NCI-H1417 (cell line): Measurements from ENCODE around the gene TEX2.
A peak's percentile ranks its signal among the peaks of the same experiment; 100 is the strongest.
"Not testable (repeated sequence)": the region's sequence is repeated elsewhere in the genome, so short reads cannot be mapped to it uniquely, and the experiment has no call there.

Experiments used
- DNase-seq, 3 experiments: peaks; one replicate each; lab custom pipeline; 2025; lab: John Stamatoyannopoulos, UW

TEX2 gene

DNA sequence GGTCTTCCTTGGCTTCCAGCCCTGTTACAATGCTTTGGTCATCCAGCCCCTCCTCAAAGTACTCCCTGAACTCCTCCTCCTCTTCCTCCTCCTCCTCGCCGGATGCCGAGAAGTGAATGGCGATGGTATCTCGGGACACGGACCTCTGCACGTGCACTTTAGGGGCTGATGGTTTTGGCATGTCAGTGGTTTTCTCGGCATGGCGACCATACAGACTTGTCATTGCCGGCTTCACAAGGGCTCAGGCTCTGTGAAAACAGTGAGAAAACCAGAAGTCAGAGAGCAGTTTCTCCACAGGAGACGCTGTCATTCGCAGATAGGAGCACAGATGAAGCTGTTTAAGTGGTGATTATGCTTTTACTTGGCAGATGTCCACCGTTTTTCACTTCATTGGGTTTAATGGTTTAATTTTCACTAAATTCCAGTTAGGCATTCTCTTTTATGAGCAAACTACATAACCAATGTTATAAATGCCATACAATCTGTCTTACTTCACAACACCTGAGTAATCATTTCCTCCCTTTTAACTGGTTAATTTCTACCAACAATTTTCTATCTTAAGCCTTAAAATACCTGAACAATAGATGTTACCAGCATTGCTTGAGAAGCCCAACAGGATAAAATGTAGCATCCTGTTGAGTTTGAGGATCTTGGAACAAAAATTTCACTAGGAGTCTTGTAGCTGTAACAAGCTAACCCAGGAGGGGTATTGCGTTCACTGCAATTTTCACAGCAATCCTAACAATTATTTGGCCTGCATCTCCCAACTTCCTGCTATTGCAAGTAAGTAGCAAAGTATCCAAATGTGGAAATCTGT is 48.9 kb downstream of the TEX2 start:
- peak in 2 of 3 experiments; percentile 11 to 73 for DNase-seq

- DNase-seq: no peak
Observed at GRCh38 chr17:64212122-64212521, 50.9 kb downstream of the TEX2 start.

DNA sequence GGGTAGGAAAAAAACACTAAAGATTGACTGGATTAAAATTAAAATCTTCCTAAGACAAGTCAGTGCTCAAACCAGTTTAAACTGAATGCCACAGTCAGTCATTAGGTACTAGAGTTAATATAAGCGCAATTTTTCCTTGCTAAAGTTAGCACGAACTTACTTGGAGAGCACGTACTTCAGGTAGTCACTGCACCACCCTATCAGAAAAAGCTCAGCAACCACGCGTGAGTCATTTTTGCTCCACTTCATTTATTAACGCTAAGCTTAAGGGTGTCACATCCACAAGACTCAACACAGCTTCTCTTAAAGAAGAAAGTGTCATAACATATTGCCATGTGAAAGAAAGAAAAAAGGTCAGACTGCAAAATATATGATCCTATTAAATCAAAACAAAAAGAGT is 53.1 kb downstream of the TEX2 start:
- DNase-seq: no peak

DNA sequence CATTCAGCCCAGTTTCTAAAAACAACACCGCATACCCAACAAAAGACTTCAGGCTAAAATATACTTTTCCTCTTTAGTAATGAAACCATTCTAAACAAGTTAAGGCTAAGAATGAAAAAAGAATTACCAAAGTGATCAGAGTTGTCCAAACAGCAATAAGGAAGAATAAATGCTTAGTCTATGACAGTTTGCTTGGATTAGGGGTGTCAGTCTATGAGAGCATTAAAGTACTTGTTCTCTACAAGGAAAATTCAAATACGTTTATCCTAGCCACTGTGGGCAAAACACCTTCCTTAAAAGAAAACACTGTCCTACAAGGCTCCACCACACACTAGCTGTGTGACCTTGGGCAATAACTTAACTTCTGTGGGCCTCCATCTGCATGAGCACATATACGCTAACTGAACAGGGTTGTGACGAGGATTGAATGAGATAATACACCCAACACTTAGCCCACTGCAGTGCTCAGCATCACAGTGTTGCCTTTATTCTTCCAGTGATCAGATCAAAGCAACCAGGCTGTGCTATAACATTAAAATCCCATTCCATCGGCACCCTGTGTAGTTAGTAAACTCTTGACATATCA is 53.6 kb downstream of the TEX2 start:
- no peak for DNase-seq

GRCh38 chr17:64208656-64209055 is 54.4 kb downstream of the TEX2 start:
- DNase-seq: not testable (repeated sequence)

DNA sequence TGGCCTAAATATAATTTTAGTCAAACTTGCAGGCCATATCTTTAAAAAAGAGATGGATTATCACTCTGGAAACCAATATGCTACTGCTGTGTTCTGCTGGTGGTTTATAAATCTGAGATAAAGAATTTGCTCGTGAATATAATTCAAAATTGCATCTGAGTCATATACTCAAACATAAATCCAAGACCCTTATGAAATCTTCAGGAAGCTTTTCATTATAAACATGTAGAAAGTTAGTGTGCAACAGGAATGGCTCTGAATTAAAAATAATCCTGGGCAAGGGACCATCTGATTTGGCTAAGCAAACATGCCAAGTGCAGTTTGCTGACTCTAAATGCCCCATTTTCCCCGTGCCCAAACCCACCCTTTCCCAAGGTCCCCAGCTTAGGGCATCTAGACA is 57.3 kb downstream of the TEX2 start:
- no peak for DNase-seq

- DNase-seq: no peak
Observed at GRCh38 chr17:64203630-64204029, 59.4 kb downstream of the TEX2 start.

- no peak for DNase-seq
Observed at GRCh38 chr17:64202683-64203344, 60.2 kb downstream of the TEX2 start.

DNA sequence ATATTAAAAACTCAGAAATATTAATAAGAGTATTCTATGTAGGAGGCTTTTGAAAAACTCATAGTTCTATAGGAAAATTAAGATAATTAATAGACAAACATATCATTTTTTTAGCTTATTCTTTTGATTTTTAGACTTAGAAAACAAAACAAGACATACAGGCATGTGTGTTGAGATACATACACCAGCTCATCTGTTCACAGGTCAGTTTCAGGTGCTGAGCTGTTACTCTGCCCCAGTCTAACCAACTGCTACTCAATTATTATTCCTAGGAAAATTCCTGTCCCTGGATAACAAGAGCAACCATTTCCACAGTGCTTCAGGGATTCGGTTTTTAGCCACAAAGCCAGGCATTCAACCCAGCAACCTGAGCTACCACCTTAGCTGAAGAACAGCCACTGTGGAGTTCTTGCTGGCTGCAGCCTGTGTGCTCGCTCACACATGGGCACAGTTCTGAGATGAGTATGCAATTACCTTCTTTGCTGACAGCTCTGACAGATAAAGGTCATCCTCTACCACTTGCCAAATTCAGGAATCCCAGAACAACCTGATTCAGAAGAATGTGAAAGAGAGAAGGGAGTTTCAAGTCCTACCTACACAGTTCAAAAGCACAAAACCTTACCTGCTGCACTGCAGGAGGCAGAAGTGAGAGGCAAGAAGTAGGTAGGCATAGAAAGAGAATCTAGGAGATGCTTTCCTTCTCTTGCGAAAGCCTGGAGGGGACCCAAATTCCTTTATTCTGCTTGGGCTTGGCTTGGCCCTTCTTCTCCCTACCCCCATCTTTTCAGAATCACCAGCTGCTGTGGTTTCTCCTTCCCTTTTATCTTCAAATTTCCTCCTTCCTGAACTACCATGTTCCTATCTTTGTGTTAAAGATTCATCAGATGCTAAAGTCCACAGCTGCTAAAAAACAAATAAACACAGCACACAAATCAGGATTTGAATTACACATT is 62.7 kb downstream of the TEX2 start:
- peak in 1 of 3 experiments; percentile 23 for DNase-seq

- no peak for DNase-seq
Observed at GRCh38 chr17:64198331-64199090, 64.5 kb downstream of the TEX2 start.

GRCh38 chr17:64196601-64197000 is 66.5 kb downstream of the TEX2 start:
- no peak for DNase-seq

- no peak for DNase-seq
Observed at GRCh38 chr17:64193561-64193960, 69.5 kb downstream of the TEX2 start.

DNA sequence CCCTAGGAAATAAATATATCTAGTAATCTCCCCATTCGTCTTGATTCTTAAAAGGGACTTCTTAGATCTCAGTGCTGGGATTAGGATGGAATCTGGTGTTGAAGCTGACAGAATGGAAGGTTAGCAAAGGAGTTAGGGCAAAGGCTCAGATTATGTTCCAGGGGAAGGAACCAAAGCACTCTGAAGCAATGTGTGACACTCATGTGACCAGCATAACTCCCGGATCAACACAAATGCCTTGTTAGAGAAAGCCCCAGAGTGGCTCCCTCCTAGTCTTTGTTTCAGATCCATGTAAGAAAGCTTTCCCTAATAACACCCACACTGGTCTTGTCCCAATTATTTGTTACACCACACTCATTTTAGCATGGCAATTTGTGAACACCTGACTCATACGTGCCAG is 70.5 kb downstream of the TEX2 start:
- no peak for DNase-seq

GRCh38 chr17:64190472-64190871 is 72.6 kb downstream of the TEX2 start:
- peak in 2 of 3 experiments; percentile 9 to 16 for DNase-seq

- DNase-seq: no peak
Observed at GRCh38 chr17:64188088-64188487, 75.0 kb downstream of the TEX2 start.

- DNase-seq: no peak
Observed at GRCh38 chr17:64187093-64187895, 75.8 kb downstream of the TEX2 start.

DNA sequence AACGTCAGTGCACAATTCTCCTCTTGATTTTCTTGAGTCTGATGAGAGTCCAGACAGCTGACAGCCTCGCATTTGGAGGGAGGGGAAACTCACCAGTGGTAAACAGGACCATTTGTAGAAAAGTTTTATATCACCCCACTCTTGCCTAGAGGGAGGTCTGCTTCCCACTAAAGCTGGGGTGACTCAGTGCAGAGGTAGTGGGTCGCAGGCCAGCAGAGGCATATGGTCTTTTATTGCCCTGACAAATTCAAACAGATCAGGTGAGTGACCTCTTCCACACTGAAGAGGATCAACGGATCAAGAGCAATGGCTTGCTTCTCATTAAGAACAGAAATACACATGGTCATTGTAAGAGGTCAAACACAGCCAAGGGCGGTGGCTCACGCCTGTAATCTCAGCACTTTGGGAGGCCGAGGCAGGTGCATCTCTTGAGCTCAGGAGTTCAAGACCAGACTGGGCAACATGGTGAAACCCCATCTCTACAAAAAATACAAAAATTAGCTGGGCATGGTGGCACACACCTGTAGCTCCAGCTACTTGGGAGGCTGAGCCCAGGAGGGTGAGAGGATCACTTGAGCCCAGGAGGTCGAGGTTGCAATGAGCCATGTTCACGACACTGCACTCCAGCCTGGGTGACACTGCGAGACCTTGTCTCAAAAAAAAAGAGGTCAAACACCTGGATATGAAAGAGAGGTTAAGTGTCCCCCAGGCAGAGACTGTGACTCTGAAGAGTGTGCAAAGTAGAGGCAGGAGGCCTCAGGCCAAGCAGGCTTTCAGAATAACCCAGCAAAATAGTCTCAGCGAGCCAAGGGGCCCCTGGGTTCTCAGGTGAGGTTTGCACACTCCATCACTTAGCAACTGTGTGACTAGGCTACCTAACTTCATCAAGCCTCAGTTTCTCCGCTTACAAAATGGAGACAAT is 76.6 kb downstream of the TEX2 start:
- no peak for DNase-seq

DNA sequence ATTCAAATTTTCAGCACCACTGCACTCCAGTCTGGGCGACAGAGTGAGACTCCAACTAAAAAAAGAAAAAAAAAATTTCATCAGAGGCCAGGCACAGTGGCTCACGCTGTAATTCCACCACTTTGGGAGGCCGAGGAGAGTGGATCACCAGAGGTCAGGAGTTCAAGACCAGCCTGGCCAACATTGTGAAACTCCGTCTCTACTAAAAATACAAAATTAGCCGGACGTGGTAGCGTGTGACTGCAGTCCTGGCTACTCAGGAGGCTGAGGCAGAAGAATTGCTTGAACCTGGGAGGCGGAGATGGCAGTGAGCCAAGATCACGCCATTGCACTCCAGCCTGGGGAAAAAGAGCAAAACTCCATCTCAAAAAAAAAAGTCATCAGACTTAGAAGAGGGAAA is 77.5 kb downstream of the TEX2 start:
- DNase-seq: not testable (repeated sequence)

- no peak for DNase-seq
Observed at GRCh38 chr17:64185101-64185500, 78.0 kb downstream of the TEX2 start.
